GM21786 (cell line): ENCODE results near the gene LTB.
"Not testable (repeated sequence)": the region's sequence is repeated elsewhere in the genome, so short reads cannot be mapped to it uniquely, and the experiment has no call there.

Experiments
- ATAC-seq: cut with Tn5 transposase; IDR thresholded peaks from one replicate; pipeline ENCODE4 v1.9.1; 2021; ENCODE audit not compliant: unreplicated experiment

Gene LTB

GRCh38 chr6:31609519-31610406 is 27.5 kb upstream of the LTB start:
- no peak for ATAC-seq

GRCh38 chr6:31607317-31607716 is 25.1 kb upstream of the LTB start:
- ATAC-seq, result no peak

- no peak for ATAC-seq
Measured at GRCh38 chr6:31597006-31597405, 14.8 kb upstream of the LTB start.

- ATAC-seq, result no peak
Measured at GRCh38 chr6:31592396-31592771, 10.2 kb upstream of the LTB start.

GRCh38 chr6:31590691-31591090 is 8.5 kb upstream of the LTB start:
- not testable (repeated sequence) for ATAC-seq

- no peak for ATAC-seq
Measured at GRCh38 chr6:31588871-31589650, 6.8 kb upstream of the LTB start.

GRCh38 chr6:31587791-31588777 is 5.9 kb upstream of the LTB start:
- no peak for ATAC-seq

- no peak for ATAC-seq
Measured at GRCh38 chr6:31586599-31587281, 4.5 kb upstream of the LTB start.

- no peak for ATAC-seq
Measured at GRCh38 chr6:31586008-31586407, 3.8 kb upstream of the LTB start, which contains the start of gene LST1. Gene LST1, plus strand, starts transcription at chr6:31586277. Its CDS starts 1,023 bp downstream, at chr6:31587300.

GRCh38 chr6:31585491-31585890 is 3.3 kb upstream of the LTB start:
- no peak for ATAC-seq

GRCh38 chr6:31581434-31582229 is 592 bp downstream of the LTB start:
- ATAC-seq, result no peak

- peak; percentile 38 for ATAC-seq
Measured at GRCh38 chr6:31580807-31581433, 1.3 kb downstream of the LTB start.

- ATAC-seq, result no peak
Measured at GRCh38 chr6:31580438-31580740, 1.8 kb downstream of the LTB start.

GRCh38 chr6:31579546-31580437 is 2.4 kb downstream of the LTB start:
- ATAC-seq, result no peak

GRCh38 chr6:31579119-31579505 is 3.1 kb downstream of the LTB start:
- ATAC-seq, result no peak

GRCh38 chr6:31578184-31579118 is 3.8 kb downstream of the LTB start:
- ATAC-seq, result no peak

- no peak for ATAC-seq
Measured at GRCh38 chr6:31577579-31577966, 4.7 kb downstream of the LTB start.
